Smooth muscle cell (in vitro differentiated cells): ENCODE results near the gene TELO2. TPM values are rescaled to one million over a fixed set of nuclear protein-coding genes. Genes with fewer than 3 reads are reported as not detected.

Experiments used
- DNase-seq: peaks from one replicate; lab custom pipeline; 2025; ENCODE audit not compliant: unreplicated experiment; lab: John Stamatoyannopoulos, UW
- H2AFZ ChIP-seq: fragments of 200-600 bp; sonication (generic); 2 replicates; pipeline ENCODE4 v1.6.0; 2016; ENCODE audit warnings: antibody characterized with exemption, low read depth, mild to moderate bottlenecking
- H3F3A ChIP-seq: fragments of 200-600 bp; sonication (generic); 2 replicates; pipeline ENCODE4 v1.6.0; 2017; ENCODE audit warnings: antibody characterized with exemption, low read depth
- H3K27ac ChIP-seq: fragments of 200-600 bp; sonication (generic); 2 replicates; pipeline ENCODE4 v1.5.1; 2016; ENCODE audit warnings: low read depth, mild to moderate bottlenecking
- H3K27me3 ChIP-seq: fragments of 200-600 bp; sonication (generic); 2 replicates; pipeline ENCODE4 v1.6.1; 2016; ENCODE audit warnings: low read depth, mild to moderate bottlenecking
- H3K36me3 ChIP-seq: fragments of 200-600 bp; sonication (generic); 2 replicates; pipeline ENCODE4 v1.5.1; 2016; ENCODE audit warnings: low read depth
- H3K4me1 ChIP-seq: fragments of 200-600 bp; sonication (generic); 2 replicates; pipeline ENCODE4 v1.5.1; 2016; ENCODE audit warnings: low read depth
- H3K4me2 ChIP-seq: fragments of 200-600 bp; sonication (generic); 2 replicates; pipeline ENCODE4 v1.6.0; 2016; ENCODE audit warnings: mild to moderate bottlenecking
- H3K4me3 ChIP-seq: fragments of 200-600 bp; sonication (generic); 2 replicates; pipeline ENCODE4 v1.5.1; 2016; ENCODE audit warnings: mild to moderate bottlenecking
- H3K79me2 ChIP-seq: fragments of 200-600 bp; sonication (generic); 2 replicates; pipeline ENCODE4 v1.6.0; 2016; ENCODE audit warnings: low read depth, mild to moderate bottlenecking
- H3K9ac ChIP-seq: fragments of 200-600 bp; sonication (generic); 2 replicates; pipeline ENCODE4 v1.6.0; 2016; ENCODE audit warnings: low read depth
- H3K9me3 ChIP-seq: fragments of 200-600 bp; sonication (generic); replicated peaks from 2 replicates; pipeline ENCODE4 v1.5.1; 2016; ENCODE audit warnings: low read depth
- H4K20me1 ChIP-seq: fragments of 200-600 bp; sonication (generic); 2 replicates; pipeline ENCODE4 v1.6.0; 2016; ENCODE audit warnings: low read depth
- WGBS: methylation state at CpG from one replicate; pipeline ENCODE4 v1.1.7; 2016; ENCODE audit warnings: low lambda C conversion rate; 5-methylcytosine and 5-hydroxymethylcytosine counted together
- polyA plus RNA-seq: library from polyadenylated mRNA; unstranded; fragments of >200 nt; fragmentation: Nextera tagmentation; extraction: Ambion mirVana; gene quantifications from 2 replicates; pipeline ENCODE4 v1.2.1, GENCODE V29; 2016
- total RNA-seq: library from RNA; depleted of rRNA; stranded (reverse); fragments of >200 nt; gene quantifications from 2 replicates; pipeline ENCODE4 v1.2.3, GENCODE V29; 2014
- TF ChIP-seq, protein P1 (sequence below): fragments of 200-600 bp; sonication (generic); IDR thresholded peaks from 2 replicates; pipeline ENCODE4 v1.5.1; 2017; ENCODE audit warnings: borderline replicate concordance, mild to moderate bottlenecking, antibody characterized with exemption; ENCODE audit not compliant: insufficient read depth, poor library complexity, severe bottlenecking

The TELO2 gene
- total and polyA plus RNA-seq, 2 experiments from 2014 or later = 6.5 to 22.9 TPM

GRCh38 chr16:1552129-1552528 lies 59.0 kb downstream of the TELO2 start:
- Histone ChIP-seq H3K4me1 (no peaks in the 10 kb centered on the region), H2AFZ (no peak overlapping the region), H3K36me3 (no peaks in the 10 kb centered on the region), H3K4me2 (no peak overlapping the region), H3K27me3 (no peaks in the 10 kb centered on the region), H3K79me2 (no peaks in the 10 kb centered on the region), H3F3A (no peaks in the 10 kb centered on the region), H3K9me3 (no peaks in the 10 kb centered on the region), H4K20me1 (no peaks in the 10 kb centered on the region), H3K9ac (no peak overlapping the region), H3K4me3 (no peak overlapping the region), H3K27ac (no peak overlapping the region)
- no peak for DNase-seq
- WGBS = 93% methylated on average over 15 of the region's 15 CpGs
- TF ChIP-seq, protein P1, sequence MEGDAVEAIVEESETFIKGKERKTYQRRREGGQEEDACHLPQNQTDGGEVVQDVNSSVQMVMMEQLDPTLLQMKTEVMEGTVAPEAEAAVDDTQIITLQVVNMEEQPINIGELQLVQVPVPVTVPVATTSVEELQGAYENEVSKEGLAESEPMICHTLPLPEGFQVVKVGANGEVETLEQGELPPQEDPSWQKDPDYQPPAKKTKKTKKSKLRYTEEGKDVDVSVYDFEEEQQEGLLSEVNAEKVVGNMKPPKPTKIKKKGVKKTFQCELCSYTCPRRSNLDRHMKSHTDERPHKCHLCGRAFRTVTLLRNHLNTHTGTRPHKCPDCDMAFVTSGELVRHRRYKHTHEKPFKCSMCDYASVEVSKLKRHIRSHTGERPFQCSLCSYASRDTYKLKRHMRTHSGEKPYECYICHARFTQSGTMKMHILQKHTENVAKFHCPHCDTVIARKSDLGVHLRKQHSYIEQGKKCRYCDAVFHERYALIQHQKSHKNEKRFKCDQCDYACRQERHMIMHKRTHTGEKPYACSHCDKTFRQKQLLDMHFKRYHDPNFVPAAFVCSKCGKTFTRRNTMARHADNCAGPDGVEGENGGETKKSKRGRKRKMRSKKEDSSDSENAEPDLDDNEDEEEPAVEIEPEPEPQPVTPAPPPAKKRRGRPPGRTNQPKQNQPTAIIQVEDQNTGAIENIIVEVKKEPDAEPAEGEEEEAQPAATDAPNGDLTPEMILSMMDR = no peak

- DNase-seq = no peak
- no peak overlapping the region for H3K27ac ChIP-seq
- WGBS = 95% methylated on average over 19 of the region's 19 CpGs
- no peaks in the 10 kb centered on the region for H3K4me1 ChIP-seq
- no peak overlapping the region for H2AFZ ChIP-seq
- H3K4me2 ChIP-seq = no peak overlapping the region
- no peak overlapping the region for H3K4me3 ChIP-seq
- no peak overlapping the region for H3K9ac ChIP-seq
- H3K36me3 ChIP-seq = no peaks in the 10 kb centered on the region
- H4K20me1 ChIP-seq = no peaks in the 10 kb centered on the region
- H3K27me3 ChIP-seq = no peaks in the 10 kb centered on the region
- TF ChIP-seq, protein P1 = no peak
- H3K9me3 ChIP-seq = no peaks in the 10 kb centered on the region
- H3F3A ChIP-seq = no peaks in the 10 kb centered on the region
- H3K79me2 ChIP-seq = no peaks in the 10 kb centered on the region
Measured at GRCh38 chr16:1553946-1554825, 61.0 kb downstream of the TELO2 start.

DNA sequence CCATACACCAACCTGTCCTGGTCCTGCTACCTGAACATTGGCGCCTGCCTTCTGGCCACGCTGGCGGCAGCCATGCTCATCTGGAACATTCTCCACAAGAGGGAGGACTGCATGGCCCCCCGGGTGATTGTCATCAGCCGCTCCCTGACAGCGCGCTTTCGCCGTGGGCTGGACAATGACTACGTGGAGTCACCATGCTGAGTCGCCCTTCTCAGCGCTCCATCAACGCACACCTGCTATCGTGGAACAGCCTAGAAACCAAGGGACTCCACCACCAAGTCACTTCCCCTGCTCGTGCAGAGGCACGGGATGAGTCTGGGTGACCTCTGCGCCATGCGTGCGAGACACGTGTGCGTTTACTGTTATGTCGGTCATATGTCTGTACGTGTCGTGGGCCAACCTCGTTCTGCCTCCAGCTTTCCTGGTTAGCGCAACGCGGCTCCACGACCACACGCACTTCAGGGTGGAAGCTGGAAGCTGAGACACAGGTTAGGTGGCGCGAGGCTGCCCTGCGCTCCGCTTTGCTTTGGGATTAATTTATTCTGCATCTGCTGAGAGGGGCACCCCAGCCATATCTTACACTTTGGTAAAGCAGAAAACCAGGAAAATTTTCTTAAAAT lies 61.8 kb downstream of the TELO2 start:
- no peak overlapping the region for H3K4me2 ChIP-seq
- TF ChIP-seq, protein P1 = no peak
- 96% methylated on average over 34 of the region's 34 CpGs for WGBS
- H4K20me1 ChIP-seq = no peaks in the 10 kb centered on the region
- no peak overlapping the region for H3K4me3 ChIP-seq
- H3K9me3 ChIP-seq = no peaks in the 10 kb centered on the region
- no peaks in the 10 kb centered on the region for H3K4me1 ChIP-seq
- no peak overlapping the region for H3K9ac ChIP-seq
- H2AFZ ChIP-seq = no peak overlapping the region
- H3K27me3 ChIP-seq = no peaks in the 10 kb centered on the region
- no peaks in the 10 kb centered on the region for H3K79me2 ChIP-seq
- no peaks in the 10 kb centered on the region for H3F3A ChIP-seq
- no peak for DNase-seq
- H3K27ac ChIP-seq = no peak overlapping the region
- no peaks in the 10 kb centered on the region for H3K36me3 ChIP-seq
